SK-N-MC (cell line): ENCODE data around the gene ITGA2B.
"Not testable (repeated sequence)": the region's sequence is repeated elsewhere in the genome, so short reads cannot be mapped to it uniquely, and the experiment has no call there.

Experiments used
- DNase-seq: peaks from one replicate; pipeline ENCODE4 v3.0.0-alpha.2; 2011; ENCODE audit warnings: low read depth, low spot score
- H3K27ac ChIP-seq: fragments of 200-600 bp; sonication (generic); 2 replicates; pipeline ENCODE4 v1.5.1; 2016; ENCODE audit warnings: mixed run types
- H3K36me3 ChIP-seq: fragments of 200-600 bp; sonication (generic); 2 replicates; pipeline ENCODE4 v1.6.1; 2017; ENCODE audit warnings: antibody characterized with exemption, low read length, mixed read lengths; ENCODE audit not compliant: insufficient read depth
- H3K4me3 ChIP-seq: fragments of 200-600 bp; sonication (generic); 2 replicates; pipeline ENCODE4 v1.5.1; 2016
- H3K9ac ChIP-seq: fragments of 200-600 bp; sonication (generic); 2 replicates; pipeline ENCODE4 v1.8.0; 2017; ENCODE audit warnings: mixed run types, mixed read lengths; ENCODE audit not compliant: insufficient read length
- H3K9me3 ChIP-seq: fragments of 200-600 bp; sonication (generic); 2 replicates; pipeline ENCODE4 v1.6.1; 2017; ENCODE audit warnings: low read depth, mild to moderate bottlenecking, antibody characterized with exemption, low read length, moderate library complexity, mixed read lengths
- EZH2 ChIP-seq: fragments of 200-600 bp; sonication (generic); IDR thresholded peaks from one replicate; pipeline ENCODE4 v1.6.1; 2017; ENCODE audit warnings: antibody characterized with exemption
- FOXP2 ChIP-seq: optimal IDR thresholded peaks from 2 replicates; pipeline ENCODE3; 2011; ENCODE audit warnings: mild to moderate bottlenecking, moderate library complexity; ENCODE audit not compliant: insufficient read depth; ENCODE audit errors: extremely low read length, control extremely low read depth
- POLR2AphosphoS5 ChIP-seq: IDR thresholded peaks from 2 replicates; pipeline ENCODE4 v1.6.1; 2012; ENCODE audit warnings: mild to moderate bottlenecking, low read depth, low read length, borderline replicate concordance

ITGA2B gene

DNA sequence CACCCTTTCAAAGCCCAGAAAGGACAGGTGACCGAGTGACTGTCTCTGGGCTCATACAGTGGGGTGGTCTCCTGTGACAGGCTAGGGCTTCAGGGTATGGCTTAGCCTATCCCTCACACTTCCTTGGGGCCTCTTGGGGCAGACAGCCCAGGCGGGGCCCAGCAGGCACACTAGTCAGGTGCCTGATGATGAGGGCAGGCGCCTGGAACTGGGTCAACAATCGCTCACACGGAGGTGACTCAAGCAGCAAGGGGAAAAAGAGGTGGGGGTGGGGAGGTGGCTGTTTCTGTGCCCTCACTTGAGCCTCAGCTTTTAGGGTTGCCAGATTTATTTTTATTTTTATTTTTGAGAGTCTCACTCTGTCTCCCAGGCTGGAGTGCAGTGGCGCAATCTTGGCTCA lies 50.7 kb downstream of the ITGA2B start:
- no peak overlapping the region for H3K9ac ChIP-seq
- no peak overlapping the region for H3K4me3 ChIP-seq
- no peak for DNase-seq
- H3K36me3 ChIP-seq, result no peaks in the 10 kb centered on the region
- no peaks in the 10 kb centered on the region for H3K9me3 ChIP-seq
- H3K27ac ChIP-seq, result no peak overlapping the region
- TF ChIP-seq FOXP2 (no peak), POLR2AphosphoS5 (no peak), EZH2 (no peak)

DNA sequence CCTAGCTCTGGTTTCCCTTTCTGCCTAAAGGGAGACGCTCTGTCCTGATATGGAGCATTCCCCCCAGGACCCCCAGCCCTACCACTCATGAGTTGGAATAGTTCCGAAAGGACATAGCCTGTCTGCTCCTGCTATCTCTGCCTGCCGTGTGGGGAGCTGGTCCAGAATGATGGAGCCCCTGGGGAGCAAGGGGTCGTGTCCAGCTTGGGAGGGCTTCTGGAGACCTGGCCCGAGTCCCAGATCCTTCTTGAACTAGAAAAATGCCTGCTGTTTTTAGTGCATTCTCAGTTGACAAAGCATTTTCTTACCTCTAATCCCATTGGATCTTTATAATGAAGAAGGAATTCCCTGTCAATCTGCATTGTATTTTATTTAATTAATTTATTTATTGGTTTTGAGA lies 53.5 kb downstream of the ITGA2B start:
- Histone ChIP-seq H3K4me3 (no peak overlapping the region), H3K9ac (no peak overlapping the region), H3K27ac (no peak overlapping the region), H3K9me3 (no peaks in the 10 kb centered on the region), H3K36me3 (no peaks in the 10 kb centered on the region)
- DNase-seq, result no peak
- TF ChIP-seq FOXP2 (no peak), EZH2 (no peak), POLR2AphosphoS5 (no peak)

DNA sequence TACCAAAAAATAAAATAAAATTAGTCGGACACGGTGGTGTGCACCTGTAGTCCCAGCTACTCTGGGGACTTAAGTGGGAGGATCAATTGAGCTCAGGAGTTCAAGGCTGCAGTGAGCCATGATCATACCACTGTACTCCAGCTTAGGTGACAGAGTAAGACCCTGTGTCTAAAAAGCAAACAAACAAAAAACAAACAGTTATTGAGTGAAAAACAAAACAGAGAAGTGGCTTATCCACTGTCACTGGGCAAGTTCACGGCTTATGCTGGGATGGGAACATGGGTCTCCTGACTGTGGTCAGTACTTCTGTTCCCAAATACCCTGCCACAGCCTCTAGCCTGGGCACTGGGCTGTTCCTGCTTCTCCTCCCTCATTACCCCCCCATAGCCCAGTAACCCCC lies 53.9 kb downstream of the ITGA2B start:
- DNase-seq, result no peak
- no peak overlapping the region for H3K9ac ChIP-seq
- no peak overlapping the region for H3K4me3 ChIP-seq
- H3K9me3 ChIP-seq, result no peaks in the 10 kb centered on the region
- no peak for TF ChIP-seq FOXP2
- no peak for TF ChIP-seq POLR2AphosphoS5
- no peak for TF ChIP-seq EZH2
- no peaks in the 10 kb centered on the region for H3K36me3 ChIP-seq
- H3K27ac ChIP-seq, result no peak overlapping the region

DNA sequence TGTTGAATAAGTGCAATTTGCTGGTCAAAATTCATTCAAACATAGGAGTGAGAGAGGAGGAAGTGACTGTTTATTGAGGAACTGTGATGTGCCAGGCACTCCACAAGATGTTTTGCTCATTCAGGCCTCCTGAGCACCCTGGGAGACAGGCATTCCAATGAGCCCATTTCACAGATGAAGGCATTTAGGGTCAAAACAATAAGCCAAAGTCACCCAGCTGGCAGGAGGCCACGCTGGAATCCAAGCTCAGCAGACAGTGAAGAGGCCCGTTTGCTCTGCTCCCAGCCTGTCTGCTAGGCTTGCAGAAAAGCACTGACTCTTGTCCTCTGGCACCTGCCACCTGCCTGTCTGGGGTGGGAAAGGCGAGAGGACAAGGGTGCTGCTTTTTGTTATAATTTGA lies 54.7 kb downstream of the ITGA2B start:
- H3K27ac ChIP-seq, result no peak overlapping the region
- TF ChIP-seq FOXP2 (no peak), POLR2AphosphoS5 (no peak)
- H3K9ac ChIP-seq, result no peak overlapping the region
- H3K4me3 ChIP-seq, result no peak overlapping the region
- no peaks in the 10 kb centered on the region for H3K9me3 ChIP-seq
- DNase-seq, result no peak
- no peaks in the 10 kb centered on the region for H3K36me3 ChIP-seq

DNA sequence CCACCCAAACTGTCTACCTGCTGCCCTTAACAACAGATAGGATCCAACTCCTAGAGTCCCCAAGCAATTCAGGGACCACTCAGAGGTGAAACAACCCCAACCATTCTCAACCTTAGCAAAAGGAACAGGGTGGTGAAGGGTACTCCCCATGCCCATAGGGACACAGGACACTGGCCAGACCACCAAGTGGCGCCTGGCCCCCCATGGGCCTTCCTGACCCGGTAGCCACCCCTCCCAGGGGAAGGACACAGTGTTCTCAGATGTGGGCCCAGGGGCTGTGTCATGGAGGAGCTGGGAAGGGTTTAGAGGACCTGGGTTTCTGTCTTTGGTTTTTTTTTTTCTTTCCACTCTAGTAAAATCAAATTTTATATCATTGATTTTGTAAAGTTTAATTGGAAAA lies 55.1 kb downstream of the ITGA2B start:
- DNase-seq, result no peak
- Histone ChIP-seq H3K36me3 (no peaks in the 10 kb centered on the region), H3K4me3 (no peak overlapping the region), H3K9ac (no peak overlapping the region), H3K27ac (no peak overlapping the region), H3K9me3 (no peaks in the 10 kb centered on the region)
- TF ChIP-seq FOXP2 (no peak), EZH2 (no peak), POLR2AphosphoS5 (no peak)

DNA sequence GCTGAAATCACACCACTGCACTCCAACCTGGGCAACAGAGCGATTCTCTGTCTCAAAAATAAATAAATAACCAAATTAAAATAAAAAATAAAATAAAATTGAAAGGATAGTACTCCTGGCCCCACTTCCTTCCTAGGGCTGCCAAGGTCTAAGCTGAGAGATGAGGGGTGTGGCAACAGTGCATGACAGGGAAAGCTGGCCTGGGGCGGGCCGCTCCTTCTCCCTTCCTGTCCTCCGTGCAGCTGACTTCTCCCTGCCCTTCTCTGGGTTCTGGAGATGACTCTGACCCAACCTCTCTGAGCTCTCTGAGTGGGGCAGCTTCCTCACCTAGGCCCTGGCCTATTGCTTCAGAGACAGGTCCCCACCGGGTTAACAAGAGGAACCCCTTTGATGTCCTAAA lies 56.1 kb downstream of the ITGA2B start:
- Histone ChIP-seq H3K36me3 (no peaks in the 10 kb centered on the region), H3K9ac (no peak overlapping the region), H3K9me3 (no peaks in the 10 kb centered on the region), H3K4me3 (no peak overlapping the region), H3K27ac (no peak overlapping the region)
- DNase-seq, result no peak
- TF ChIP-seq EZH2, result no peak
- no peak for TF ChIP-seq POLR2AphosphoS5
- no peak for TF ChIP-seq FOXP2

DNA sequence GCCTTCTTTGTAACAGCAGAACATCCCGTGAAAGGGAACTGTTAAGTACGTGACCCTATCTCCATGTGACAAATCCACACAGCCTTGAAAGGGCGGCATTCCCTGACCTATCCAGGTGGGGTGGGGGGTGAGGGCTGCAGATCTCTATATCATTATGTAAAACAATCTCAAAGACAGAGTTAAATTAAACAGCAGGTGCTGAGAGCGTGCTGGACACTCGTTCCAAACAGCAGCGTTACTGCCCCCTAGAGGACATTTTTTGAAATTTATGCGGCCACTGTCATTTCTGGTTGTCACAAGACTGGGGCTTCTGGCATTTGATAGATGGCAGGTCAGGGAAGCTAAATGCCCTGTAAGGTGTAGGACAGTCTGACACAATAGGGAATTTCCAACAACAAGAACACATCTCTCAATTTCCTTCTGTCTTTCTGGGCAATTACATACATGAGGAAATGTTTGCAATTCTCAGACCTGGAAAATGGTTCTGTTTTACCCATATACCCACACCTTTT lies 58.1 kb downstream of the ITGA2B start:
- Histone ChIP-seq H3K9ac (no peak overlapping the region), H3K27ac (no peak overlapping the region), H3K9me3 (no peaks in the 10 kb centered on the region), H3K36me3 (no peaks in the 10 kb centered on the region), H3K4me3 (no peak overlapping the region)
- TF ChIP-seq FOXP2, result no peak
- no peak for TF ChIP-seq POLR2AphosphoS5
- no peak for TF ChIP-seq EZH2
- no peak for DNase-seq

DNA sequence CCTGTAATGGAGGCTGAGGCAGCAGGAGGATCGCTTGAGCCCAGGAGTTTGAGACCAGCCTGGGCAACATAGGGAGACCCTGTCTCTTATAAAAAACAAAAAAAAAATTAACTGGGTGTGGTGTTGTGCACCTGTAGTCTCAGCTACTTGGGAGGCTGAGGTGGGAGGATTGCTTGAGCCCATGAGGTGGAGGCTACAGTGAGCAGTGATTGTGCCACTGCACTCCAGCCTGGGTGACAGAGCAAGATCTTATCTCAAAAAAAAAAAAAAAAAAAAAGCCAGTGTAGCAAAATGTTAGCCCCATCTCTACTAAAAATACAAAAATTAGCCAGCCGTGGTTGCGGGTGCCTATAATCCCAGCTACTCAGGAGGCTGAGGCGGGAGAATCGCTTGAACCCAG lies 59.2 kb downstream of the ITGA2B start:
- not testable (repeated sequence) for H3K4me3 ChIP-seq, H3K9ac ChIP-seq, H3K36me3 ChIP-seq, H3K9me3 ChIP-seq, H3K27ac ChIP-seq, DNase-seq

DNA sequence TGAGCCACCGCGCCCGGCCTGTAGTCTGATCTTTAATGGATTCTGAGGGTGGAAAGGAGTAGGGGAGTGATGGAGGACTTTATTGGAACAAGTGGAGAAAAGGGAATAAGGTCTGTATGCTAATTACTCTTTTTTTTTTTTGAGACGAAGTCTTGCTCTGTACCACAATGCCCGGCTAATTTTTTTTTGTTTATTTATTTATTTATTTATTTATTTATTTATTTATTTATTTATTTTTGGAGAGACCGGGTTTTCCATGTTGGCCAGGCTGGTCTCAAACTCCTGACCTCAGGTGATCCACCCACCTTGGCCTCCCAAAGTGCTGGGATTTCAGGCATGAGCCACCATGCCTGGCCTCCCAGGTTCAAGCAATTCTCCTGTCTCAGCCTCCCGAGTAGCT lies 59.9 kb downstream of the ITGA2B start:
- DNase-seq, H3K9ac ChIP-seq, H3K27ac ChIP-seq, H3K9me3 ChIP-seq, H3K36me3 ChIP-seq, H3K4me3 ChIP-seq: not testable (repeated sequence)

DNA sequence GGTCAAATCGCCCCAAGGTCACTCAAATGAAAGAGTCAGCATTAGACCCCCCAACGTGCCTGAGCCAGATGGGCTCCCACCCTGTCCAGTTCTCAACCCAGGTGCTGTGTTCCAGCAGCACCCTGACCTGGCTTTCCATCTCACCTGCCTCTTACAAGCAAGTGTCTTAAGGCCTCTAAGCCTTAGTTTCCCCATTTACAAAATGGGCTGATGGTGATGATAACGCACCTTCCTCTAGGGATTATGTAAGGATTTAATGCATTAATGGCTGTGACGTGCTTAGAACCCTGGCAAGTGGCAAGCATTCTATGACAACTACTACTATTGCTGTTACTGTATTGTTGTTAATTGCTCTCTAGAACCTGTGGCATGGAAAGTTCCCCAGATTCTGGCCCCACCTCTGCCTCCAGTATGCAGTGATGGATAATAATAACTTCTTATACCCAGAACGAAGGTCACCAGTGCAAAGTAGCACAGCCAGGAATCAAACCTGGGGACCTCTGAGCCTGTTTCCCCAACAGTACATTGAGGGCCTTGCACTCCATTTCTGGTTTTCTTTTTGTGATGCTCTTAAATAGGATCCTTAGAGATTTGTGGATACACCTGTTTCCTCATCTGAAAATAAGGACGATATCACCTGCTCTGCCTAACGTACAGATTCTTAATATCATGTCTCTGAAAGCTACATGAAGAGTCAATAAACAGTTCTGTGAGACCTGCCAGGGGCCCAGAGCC lies 61.6 kb downstream of the ITGA2B start:
- H3K27ac ChIP-seq, result no peak overlapping the region; the same call in 1 of the 2 replicates

More for the DNA sequence above, 61.6 kb downstream of the ITGA2B start:
- H3K4me3 ChIP-seq, result no peak overlapping the region
- H3K9ac ChIP-seq, result no peak overlapping the region
- TF ChIP-seq FOXP2 (no peak), EZH2 (no peak), POLR2AphosphoS5 (no peak)
- no peaks in the 10 kb centered on the region for H3K9me3 ChIP-seq
- no peak for DNase-seq
- no peaks in the 10 kb centered on the region for H3K36me3 ChIP-seq
